ENCODE measurements around the gene KCNA2.

Gene KCNA2

DNA sequence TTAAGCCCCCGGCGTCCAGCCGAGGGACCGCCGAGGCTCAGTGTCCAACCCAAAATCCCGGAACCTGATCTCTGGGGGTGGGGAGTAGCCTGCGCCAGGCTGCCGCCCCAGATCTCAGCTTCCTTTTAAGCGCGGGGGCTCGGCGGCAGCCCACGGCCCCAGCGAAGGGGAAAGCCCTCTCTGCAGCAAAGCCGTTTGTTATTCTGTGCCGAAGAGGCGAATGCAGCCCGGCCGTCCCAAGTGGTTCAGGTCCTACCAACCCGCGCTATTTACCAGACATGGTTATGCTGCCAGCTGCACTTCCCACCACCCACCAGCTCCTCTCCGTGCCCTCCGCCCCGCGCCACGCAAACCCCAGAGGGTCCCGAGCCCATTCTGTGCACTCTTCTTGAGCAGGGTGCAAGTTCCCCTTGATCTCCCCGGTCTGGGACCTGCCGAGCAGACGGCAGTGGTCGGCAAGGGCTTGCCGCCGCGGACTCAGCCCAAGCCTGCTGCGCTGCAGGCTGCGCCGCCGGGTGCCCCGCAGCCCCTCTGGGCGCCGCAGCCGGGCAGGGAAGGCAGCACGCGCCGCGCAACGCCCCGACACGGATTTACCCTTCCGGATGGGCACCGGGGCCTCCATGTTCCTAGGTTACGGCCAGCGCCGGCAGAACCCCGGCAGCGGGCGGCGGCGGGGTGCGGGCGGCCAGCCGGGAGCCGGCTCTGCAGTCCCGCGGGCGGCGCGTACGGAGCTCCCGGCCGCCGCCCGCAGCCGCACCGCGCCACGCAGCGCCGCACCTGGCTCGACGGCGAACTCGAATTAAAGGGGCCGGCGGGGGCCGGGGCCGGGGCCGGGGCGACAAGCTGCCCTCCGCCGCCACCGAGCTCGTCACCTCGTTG, 738 bp upstream of the KCNA2 start:
- CTCF ChIA-PET: interaction anchor here (0.9 to 5.1 kb wide), 8 partner anchors 10 to 223 kb away, joined by 3 to 36 read pairs (median 4); no protein-coding TSS in a partner anchor
- POLR2A ChIA-PET: no interaction called here
- TF ChIP-seq, protein P1, sequence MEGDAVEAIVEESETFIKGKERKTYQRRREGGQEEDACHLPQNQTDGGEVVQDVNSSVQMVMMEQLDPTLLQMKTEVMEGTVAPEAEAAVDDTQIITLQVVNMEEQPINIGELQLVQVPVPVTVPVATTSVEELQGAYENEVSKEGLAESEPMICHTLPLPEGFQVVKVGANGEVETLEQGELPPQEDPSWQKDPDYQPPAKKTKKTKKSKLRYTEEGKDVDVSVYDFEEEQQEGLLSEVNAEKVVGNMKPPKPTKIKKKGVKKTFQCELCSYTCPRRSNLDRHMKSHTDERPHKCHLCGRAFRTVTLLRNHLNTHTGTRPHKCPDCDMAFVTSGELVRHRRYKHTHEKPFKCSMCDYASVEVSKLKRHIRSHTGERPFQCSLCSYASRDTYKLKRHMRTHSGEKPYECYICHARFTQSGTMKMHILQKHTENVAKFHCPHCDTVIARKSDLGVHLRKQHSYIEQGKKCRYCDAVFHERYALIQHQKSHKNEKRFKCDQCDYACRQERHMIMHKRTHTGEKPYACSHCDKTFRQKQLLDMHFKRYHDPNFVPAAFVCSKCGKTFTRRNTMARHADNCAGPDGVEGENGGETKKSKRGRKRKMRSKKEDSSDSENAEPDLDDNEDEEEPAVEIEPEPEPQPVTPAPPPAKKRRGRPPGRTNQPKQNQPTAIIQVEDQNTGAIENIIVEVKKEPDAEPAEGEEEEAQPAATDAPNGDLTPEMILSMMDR (IDR thresholded peaks at IDR 0.05; ENCODE audit: control extremely low read depth, extremely low read depth, low read depth, missing control alignments): no peak
- no peak for DNase-seq (ENCODE audit: extremely low spot score)

DNA sequence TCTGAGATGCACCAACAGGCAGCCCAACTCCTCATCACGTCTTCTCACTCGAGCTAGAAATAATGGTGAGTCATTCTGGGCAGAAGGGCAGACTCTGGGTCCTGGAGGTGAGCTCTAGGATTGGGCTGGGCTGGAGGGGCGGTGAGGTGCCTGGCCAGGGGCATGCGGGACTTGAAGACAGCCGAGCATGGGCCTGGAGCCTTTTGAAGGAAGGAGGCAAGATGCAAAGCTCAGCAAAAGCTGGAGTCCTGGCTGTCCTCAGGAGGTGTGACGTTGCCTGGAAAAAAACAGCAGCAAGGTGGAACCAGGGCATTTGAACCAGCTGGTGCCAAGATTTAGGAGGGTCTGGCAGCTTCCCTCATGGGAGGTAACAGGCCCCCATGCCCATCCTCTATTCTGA, 712 bp downstream of the KCNA2 start:
- POLR2A ChIA-PET: no interaction called here
- TF ChIP-seq, protein P1 (IDR thresholded peaks at IDR 0.05; ENCODE audit: control extremely low read depth, extremely low read depth, low read depth, missing control alignments): no peak
- no peak for DNase-seq (ENCODE audit: extremely low spot score)
- CTCF ChIA-PET: interaction anchor here (1.1 to 2.2 kb wide), 7 partner anchors 8 to 177 kb away, joined by 3 to 10 read pairs (median 6); no protein-coding TSS in a partner anchor

DNA sequence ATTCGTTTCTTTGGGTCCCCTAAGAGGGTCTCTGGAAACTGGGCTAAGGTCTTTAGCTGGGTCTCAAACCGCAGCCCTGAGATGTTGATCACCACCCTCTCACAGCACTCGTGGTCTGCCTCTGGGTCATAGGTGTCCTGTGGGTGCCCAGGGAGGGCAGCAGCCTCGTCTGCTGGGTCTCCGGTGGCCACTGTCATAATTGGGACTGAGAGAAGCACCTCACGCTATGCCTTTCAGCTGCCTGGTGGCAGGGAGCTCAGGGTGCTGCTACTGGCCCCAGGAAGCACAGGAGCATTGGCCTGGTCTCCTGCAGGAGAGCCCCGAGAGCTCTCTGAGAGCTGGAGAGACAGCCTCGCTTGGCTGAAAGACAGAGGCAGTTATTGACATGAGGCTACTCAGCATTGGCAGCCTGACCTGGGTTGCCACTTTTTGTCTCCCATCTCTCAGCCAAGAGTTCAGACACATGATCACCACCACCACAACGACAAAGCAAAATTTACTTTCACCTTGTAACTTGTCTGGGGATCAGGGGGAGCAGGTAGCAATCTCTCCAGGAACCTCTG, 1.5 kb downstream of the KCNA2 start:
- DNase-seq (ENCODE audit: extremely low spot score): no peak
- ChIA-PET POLR2A (no interaction called here), CTCF (interaction anchor here (1.0 to 2.2 kb wide), 9 partner anchors 9 to 178 kb away, joined by 3 to 10 read pairs (median 4); no protein-coding TSS in a partner anchor)
- TF ChIP-seq, protein P1 (IDR thresholded peaks at IDR 0.05; ENCODE audit: control extremely low read depth, extremely low read depth, low read depth, missing control alignments): no peak

DNA sequence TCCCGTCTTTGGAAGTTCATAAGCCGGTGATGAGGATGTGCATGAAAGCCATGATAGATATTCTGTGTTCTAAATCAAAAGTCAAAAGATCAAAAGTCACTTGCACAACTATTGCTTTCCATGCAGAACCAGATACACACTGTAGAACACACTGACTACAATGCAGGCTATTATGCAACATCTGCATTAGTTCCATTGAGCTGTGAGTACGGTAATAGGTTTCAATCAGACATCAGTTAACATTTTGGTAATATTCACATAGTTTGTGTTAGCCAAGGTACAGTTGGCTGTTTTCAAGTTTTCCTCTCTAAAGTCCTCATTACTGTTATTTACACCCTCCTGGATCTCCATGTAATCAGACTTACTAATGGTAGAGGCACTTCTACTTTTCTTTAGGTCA, 3.1 kb downstream of the KCNA2 start:
- TF ChIP-seq, protein P1 (IDR thresholded peaks at IDR 0.05; ENCODE audit: control extremely low read depth, extremely low read depth, low read depth, missing control alignments): no peak
- no peak for DNase-seq (ENCODE audit: extremely low spot score)
- ChIA-PET CTCF (interaction anchor here (1.0 to 1.5 kb wide), 3 partner anchors 27 to 184 kb away, joined by 3 to 4 read pairs (median 4); no protein-coding TSS in a partner anchor), POLR2A (no interaction called here)

DNA sequence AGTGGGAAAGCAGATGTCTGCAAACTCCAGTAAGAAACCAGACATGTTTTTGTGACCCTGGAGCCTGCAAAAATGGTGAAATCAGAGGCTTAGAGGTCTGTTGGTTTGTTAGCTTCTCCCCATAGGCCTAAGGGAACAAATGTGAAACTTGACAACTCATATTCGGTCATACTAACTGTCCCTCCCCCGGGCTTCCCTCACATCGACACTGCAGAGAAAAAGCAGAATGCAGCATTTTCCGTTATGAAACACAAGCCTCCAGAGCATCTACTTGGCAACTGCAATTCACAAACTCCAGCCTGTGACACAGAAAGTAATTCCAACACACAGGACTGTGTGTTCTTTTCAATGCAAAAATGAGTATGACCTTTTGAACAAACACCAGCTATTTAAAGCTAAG, 3.7 kb downstream of the KCNA2 start:
- TF ChIP-seq, protein P1 (IDR thresholded peaks at IDR 0.05; ENCODE audit: control extremely low read depth, extremely low read depth, low read depth, missing control alignments): no peak
- POLR2A ChIA-PET: no interaction called here
- CTCF ChIA-PET: interaction anchor here (1.0 to 1.2 kb wide), 3 partner anchors 16 to 184 kb away, joined by 3 to 4 read pairs (median 3); no protein-coding TSS in a partner anchor
- no peak for DNase-seq (ENCODE audit: extremely low spot score)

DNA sequence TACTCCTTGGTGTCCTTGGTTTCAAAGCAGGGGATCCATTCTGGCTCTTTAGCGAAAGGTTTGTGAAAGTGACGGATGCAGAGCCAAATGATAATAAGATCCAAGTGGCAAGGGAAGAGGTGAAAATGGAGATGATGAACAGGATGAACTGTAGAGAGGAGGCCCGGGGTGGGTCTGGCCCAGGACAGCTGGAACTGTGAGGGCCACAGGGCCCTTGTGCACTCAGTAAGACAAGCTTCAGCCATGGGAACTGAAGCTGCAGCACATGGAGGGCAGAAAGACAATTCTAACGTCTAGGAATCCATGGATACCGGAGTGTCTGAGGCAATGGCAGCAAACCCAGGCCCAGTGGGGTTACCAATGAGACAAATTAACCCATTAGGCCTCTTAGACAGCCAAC, 4.8 kb downstream of the KCNA2 start:
- ChIA-PET CTCF (interaction anchor here (1.6 kb wide), 1 partner anchor 106 kb away, joined by 4 read pairs; no protein-coding TSS in a partner anchor), POLR2A (no interaction called here)
- TF ChIP-seq, protein P1 (IDR thresholded peaks at IDR 0.05; ENCODE audit: control extremely low read depth, extremely low read depth, low read depth, missing control alignments): no peak
- no peak for DNase-seq (ENCODE audit: extremely low spot score)

Measured in GM10248 (cell line).